AML-193 (cell line): ENCODE measurements around the gene DAPK1.

Experiments used
- DNase-seq, 2 experiments: peaks; one replicate each; lab custom pipeline; 2025; lab: John Stamatoyannopoulos, UW

The DAPK1 gene

GRCh38 chr9:87668722-87669121, 171.1 kb downstream of the DAPK1 start:
- DNase-seq, result no peak

GRCh38 chr9:87670572-87671264, 173.1 kb downstream of the DAPK1 start:
- no peak for DNase-seq

- DNase-seq, result no peak
Observed at GRCh38 chr9:87671478-87671877, 173.8 kb downstream of the DAPK1 start.

- no peak for DNase-seq
Observed at GRCh38 chr9:87671925-87672324, 174.3 kb downstream of the DAPK1 start.

- no peak for DNase-seq
Observed at GRCh38 chr9:87672586-87672985, 174.9 kb downstream of the DAPK1 start.

- no peak for DNase-seq
Observed at GRCh38 chr9:87673446-87674120, 175.9 kb downstream of the DAPK1 start.

GRCh38 chr9:87674565-87675299, 177.1 kb downstream of the DAPK1 start:
- no peak for DNase-seq

- DNase-seq, result no peak
Observed at GRCh38 chr9:87675906-87676515, 178.3 kb downstream of the DAPK1 start.

- DNase-seq, result no peak
Observed at GRCh38 chr9:87676976-87677775, 179.5 kb downstream of the DAPK1 start.

GRCh38 chr9:87677776-87678587, 180.3 kb downstream of the DAPK1 start:
- DNase-seq, result no peak

GRCh38 chr9:87678650-87679355, 181.1 kb downstream of the DAPK1 start:
- DNase-seq, result peak in 1 of 2 experiments; percentile 25

GRCh38 chr9:87681271-87682061, 183.8 kb downstream of the DAPK1 start:
- DNase-seq, result no peak

- no peak for DNase-seq
Observed at GRCh38 chr9:87682085-87682484, 184.4 kb downstream of the DAPK1 start.

- DNase-seq, result no peak
Observed at GRCh38 chr9:87682618-87683017, 185.0 kb downstream of the DAPK1 start.

- no peak for DNase-seq
Observed at GRCh38 chr9:87683751-87684626, 186.3 kb downstream of the DAPK1 start.

- DNase-seq, result no peak
Observed at GRCh38 chr9:87684627-87685219, 187.1 kb downstream of the DAPK1 start.

- DNase-seq, result no peak
Observed at GRCh38 chr9:87685441-87685840, 187.8 kb downstream of the DAPK1 start.
